Measurements from ENCODE around the gene GDF15. TPM values are rescaled to one million over a fixed set of nuclear protein-coding genes. Genes with fewer than 3 reads are reported as not detected.

Gene GDF15
- total RNA-seq, 3 donors from 2014 or later: 13.8 to 28.2 (median 20.4) TPM

DNA sequence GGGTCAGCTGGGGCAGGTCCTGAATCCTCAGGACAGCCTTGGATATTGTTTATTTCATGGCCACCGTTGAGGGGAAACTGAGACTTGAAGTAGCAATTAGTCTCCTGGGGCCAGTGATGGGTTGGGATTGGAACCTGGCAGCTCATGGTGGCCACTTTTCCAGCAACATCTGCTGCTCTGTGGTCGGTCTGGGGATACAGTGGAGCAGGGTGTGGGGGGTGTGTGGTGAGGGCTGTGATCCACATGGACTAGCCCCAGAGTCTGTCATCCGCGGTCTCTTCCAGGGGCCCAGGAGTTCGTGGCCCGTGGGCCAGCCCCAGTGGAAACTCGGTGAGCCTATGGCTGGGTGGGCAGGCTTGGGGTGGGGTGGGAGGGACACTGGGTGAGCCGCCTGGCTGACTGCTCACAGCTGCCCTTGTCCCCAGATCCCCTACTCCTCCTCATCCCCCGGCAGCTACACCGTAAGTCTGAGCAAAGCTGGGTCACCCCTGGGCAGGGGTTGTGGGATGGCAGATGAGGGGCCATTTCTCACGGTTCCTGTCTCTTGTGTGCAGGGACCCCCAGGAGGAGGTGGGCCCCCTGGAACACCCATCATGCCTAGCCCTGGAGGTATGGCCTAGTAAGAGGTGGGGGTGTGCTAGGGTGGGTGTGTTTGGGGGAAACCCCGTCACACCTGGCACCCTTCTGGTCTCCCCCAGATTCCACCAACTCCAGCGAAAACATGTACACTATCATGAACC is 46.5 kb downstream of the GDF15 start:
- TF ChIP-seq, protein P1, sequence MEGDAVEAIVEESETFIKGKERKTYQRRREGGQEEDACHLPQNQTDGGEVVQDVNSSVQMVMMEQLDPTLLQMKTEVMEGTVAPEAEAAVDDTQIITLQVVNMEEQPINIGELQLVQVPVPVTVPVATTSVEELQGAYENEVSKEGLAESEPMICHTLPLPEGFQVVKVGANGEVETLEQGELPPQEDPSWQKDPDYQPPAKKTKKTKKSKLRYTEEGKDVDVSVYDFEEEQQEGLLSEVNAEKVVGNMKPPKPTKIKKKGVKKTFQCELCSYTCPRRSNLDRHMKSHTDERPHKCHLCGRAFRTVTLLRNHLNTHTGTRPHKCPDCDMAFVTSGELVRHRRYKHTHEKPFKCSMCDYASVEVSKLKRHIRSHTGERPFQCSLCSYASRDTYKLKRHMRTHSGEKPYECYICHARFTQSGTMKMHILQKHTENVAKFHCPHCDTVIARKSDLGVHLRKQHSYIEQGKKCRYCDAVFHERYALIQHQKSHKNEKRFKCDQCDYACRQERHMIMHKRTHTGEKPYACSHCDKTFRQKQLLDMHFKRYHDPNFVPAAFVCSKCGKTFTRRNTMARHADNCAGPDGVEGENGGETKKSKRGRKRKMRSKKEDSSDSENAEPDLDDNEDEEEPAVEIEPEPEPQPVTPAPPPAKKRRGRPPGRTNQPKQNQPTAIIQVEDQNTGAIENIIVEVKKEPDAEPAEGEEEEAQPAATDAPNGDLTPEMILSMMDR (IDR thresholded peaks at IDR 0.05): no peak
- no peak for DNase-seq
- intact Hi-C loops (cut with DNase I, micrococcal nuclease): no loop called here
- H3K4me3 ChIP-seq: no peak overlapping the region
- no peaks in the 10 kb centered on the region for H3K36me3 ChIP-seq (ENCODE audit: low read depth)
- no peaks in the 10 kb centered on the region for H3K9me3 ChIP-seq
- H3K4me1 ChIP-seq (ENCODE audit: low read depth): peaks cover 27% of the 10 kb centered on the region
- no peak for ATAC-seq

DNA sequence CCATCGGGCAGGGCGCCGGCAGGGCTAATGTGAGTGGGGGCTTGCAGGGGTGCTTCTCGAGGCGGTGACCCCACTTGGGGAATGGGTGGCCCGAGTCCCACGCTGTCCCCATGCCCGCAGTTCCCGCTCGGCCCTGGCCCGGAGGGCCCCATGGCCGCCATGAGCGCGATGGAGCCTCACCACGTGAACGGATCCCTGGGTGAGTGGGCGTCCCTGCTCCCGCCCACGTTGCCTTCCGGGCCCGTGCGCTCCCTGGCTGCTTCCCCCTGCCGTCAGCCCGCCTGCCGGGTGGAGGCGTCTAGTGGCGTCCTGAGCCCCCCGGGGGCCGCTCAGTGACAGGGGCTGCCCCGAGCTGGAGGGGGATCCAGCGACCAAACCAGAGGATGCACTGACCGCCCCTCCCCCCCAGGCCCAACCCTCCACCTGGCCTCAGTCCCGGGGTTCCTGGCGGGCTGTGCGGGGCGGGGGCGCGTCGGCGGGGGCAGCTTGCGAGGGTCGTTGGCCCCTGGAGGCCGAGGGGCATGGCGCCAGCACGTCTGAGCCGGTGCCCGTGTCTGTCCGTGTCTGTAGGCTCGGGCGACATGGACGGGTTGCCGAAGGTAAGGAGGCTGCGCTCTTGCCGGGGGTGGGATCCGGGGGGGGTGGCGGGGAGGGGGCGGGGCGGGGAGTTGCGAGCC is 47.2 kb downstream of the GDF15 start:
- intact Hi-C loops (cut with DNase I, micrococcal nuclease): no loop called here
- Histone ChIP-seq H3K9me3 (no peaks in the 10 kb centered on the region), H3K4me3 (no peak overlapping the region), H3K36me3 (ENCODE audit: low read depth) (no peaks in the 10 kb centered on the region), H3K4me1 (ENCODE audit: low read depth) (peaks cover 34% of the 10 kb centered on the region)
- peak in 2 of 3 donors; percentile 57 to 80 for DNase-seq
- no peak for ATAC-seq
- TF ChIP-seq, protein P1 (IDR thresholded peaks at IDR 0.05): no peak

DNA sequence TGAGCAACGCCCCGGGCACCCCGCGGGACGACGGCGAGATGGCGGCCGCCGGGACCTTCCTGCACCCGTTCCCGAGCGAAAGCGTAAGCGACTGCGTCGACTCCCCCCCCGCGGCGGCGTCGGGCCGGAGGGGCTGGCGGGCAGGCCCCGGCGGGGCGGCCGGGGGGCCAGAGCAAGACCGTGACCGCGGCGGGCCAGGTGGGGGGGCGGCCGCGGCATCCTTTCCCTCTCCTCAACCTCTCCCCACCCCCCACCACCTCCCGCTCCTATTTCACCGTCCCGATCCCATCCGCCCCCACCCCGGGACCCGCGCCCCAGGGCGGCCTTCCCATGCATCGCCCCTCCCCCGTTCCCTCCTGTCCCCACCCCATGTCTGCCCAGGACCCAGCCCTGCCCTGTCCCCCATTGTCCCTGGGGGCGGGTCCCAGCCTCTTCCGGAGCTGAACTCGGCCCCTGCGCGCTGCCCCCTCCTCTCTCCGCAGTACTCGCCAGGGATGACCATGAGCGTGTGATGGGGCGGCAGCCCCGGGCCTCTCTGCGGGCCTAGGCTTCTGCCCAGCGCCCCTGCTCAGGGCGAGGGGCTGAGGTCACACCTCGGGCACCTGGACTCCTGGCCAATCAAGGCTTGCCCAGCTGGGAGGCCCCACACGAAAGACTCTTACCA is 47.9 kb downstream of the GDF15 start:
- H3K4me3 ChIP-seq: no peak overlapping the region
- H3K9me3 ChIP-seq: no peaks in the 10 kb centered on the region
- intact Hi-C loops (cut with DNase I, micrococcal nuclease): no loop called here
- H3K36me3 ChIP-seq (ENCODE audit: low read depth): no peaks in the 10 kb centered on the region
- ATAC-seq (no peak), DNase-seq (peak in 2 of 3 donors; percentile 40 to 64)
- H3K4me1 ChIP-seq (ENCODE audit: low read depth): peaks cover 33% of the 10 kb centered on the region
- TF ChIP-seq, protein P1 (IDR thresholded peaks at IDR 0.05): no peak

DNA sequence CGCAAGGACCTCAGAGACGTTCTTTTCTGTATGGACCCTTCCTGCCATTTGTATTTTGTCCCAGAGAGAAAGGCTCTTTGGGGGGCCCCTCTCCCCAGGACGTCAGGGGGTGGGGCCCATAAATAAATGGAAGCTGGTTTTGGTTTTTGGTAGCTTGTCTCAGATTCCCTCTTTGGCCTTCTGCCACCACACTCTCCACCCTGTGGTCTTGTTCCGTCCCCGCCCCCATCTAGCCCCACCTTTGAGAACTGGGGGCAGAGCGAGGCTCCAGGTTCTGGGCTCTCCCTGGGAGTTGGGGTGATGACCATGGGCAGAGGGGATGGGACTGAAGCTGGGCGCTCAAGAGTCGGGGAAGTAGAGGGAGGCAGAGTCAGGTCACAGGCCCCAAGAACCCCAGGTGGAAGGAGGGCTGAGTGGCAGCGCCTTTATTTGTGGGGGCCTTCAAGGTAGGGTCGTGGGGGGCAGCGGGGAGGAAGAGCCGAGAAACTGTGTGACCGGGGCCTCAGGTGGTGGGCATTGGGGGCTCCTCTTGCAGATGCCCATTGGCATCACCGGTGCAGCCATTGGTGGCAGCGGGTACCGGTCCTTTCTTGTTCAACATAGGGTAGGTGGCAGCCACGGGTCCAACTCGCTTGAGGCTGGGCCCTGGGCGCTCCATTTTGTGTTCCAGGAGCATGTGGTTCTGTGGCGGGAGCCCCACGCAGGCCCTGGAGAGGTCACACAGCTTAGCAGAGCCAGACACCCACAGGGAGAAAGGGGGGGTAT is 48.6 kb downstream of the GDF15 start:
- intact Hi-C loops (cut with DNase I, micrococcal nuclease): no loop called here
- TF ChIP-seq, protein P1 (IDR thresholded peaks at IDR 0.05): no peak
- Histone ChIP-seq H3K9me3 (no peaks in the 10 kb centered on the region), H3K36me3 (ENCODE audit: low read depth) (no peaks in the 10 kb centered on the region), H3K4me3 (no peak overlapping the region), H3K4me1 (ENCODE audit: low read depth) (peaks cover 26% of the 10 kb centered on the region)
- peak in 1 of 3 donors; percentile 52 for DNase-seq
- no peak for ATAC-seq

DNA sequence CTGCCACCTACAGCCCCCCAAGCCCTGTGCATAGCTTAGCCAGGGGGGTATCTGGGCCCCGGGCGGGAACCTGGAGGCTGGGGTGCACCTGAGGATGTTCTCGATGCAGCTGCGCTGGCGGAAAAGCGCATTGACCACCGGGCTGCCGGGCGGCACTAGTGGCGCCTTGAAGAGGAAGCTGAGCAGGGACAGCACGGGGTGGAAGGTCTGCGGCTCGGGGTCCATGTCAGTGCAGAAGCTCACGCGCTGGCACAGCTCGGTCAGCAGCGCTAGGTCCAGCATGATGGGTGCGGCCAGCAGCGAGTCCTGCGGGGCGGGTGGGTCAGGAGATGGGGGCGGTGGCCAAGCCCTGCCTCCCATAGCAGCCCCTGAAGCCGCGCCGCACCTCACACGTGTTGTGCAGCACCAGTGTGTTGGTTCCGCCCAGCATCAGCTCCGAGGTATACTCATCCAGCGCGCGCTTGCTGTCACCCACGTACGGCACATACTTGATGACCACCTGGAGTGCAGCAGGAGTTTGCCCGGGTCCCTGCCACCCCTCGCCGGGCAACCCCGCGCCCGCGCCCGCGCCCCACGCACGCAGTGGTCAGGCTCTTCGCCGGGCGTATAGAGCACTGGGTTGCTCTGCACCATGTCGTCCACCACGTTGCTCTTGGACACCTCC is 49.4 kb downstream of the GDF15 start:
- ATAC-seq: no peak
- intact Hi-C loops (cut with DNase I, micrococcal nuclease): no loop called here
- Histone ChIP-seq H3K4me3 (no peak overlapping the region), H3K36me3 (ENCODE audit: low read depth) (no peaks in the 10 kb centered on the region), H3K4me1 (ENCODE audit: low read depth) (peaks cover 20% of the 10 kb centered on the region), H3K9me3 (no peaks in the 10 kb centered on the region)
- peak in 2 of 3 donors; percentile 44 to 69 for DNase-seq
- TF ChIP-seq, protein P1 (IDR thresholded peaks at IDR 0.05): no peak
